Loucy (cell line): Measurements from ENCODE around the gene ST14.

Experiments
- H2AFZ ChIP-seq: fragments of 200-600 bp; sonication (generic); 2 replicates; pipeline ENCODE4 v1.6.0; 2016; ENCODE audit warnings: antibody characterized with exemption, mild to moderate bottlenecking, low read length, moderate library complexity
- H3F3A ChIP-seq: fragments of 200-600 bp; 2 replicates; pipeline ENCODE4 v1.6.0; 2016; ENCODE audit warnings: antibody characterized with exemption, low read depth, mild to moderate bottlenecking
- H3K27me3 ChIP-seq: fragments of 200-600 bp; sonication (generic); 2 replicates; pipeline ENCODE4 v1.6.1; 2014; ENCODE audit warnings: low read length, mild to moderate bottlenecking; ENCODE audit not compliant: insufficient read depth, poor library complexity, severe bottlenecking
- H3K36me3 ChIP-seq: fragments of 200-600 bp; sonication (generic); 2 replicates; pipeline ENCODE4 v1.6.1; 2016; ENCODE audit warnings: low read length; ENCODE audit not compliant: insufficient read depth
- H3K4me1 ChIP-seq: fragments of 200-600 bp; sonication (generic); 2 replicates; pipeline ENCODE4 v1.5.1; 2014; ENCODE audit warnings: low read length, mild to moderate bottlenecking; ENCODE audit not compliant: insufficient read depth, poor library complexity, severe bottlenecking
- H3K4me2 ChIP-seq: fragments of 200-600 bp; sonication (generic); 2 replicates; pipeline ENCODE4 v1.6.0; 2014; ENCODE audit warnings: antibody characterized with exemption, low read length, low read depth, mild to moderate bottlenecking; ENCODE audit not compliant: poor library complexity, severe bottlenecking
- H3K4me3 ChIP-seq: fragments of 200-600 bp; sonication (generic); 2 replicates; pipeline ENCODE4 v1.5.1; 2014; ENCODE audit warnings: low read length, mild to moderate bottlenecking, mixed read lengths; ENCODE audit not compliant: poor library complexity, severe bottlenecking
- H3K79me2 ChIP-seq: fragments of 200-600 bp; sonication (generic); 2 replicates; pipeline ENCODE4 v1.6.1; 2014; ENCODE audit warnings: low read length; ENCODE audit not compliant: insufficient read depth
- H3K9ac ChIP-seq: fragments of 200-600 bp; sonication (generic); 2 replicates; pipeline ENCODE4 v1.6.0; 2014; ENCODE audit warnings: mild to moderate bottlenecking, low read depth, low read length, moderate library complexity; ENCODE audit not compliant: poor library complexity, severe bottlenecking
- H3K9me2 ChIP-seq: fragments of 200-600 bp; sonication (generic); replicated peaks from 2 replicates; pipeline ENCODE4 v1.6.1; 2016; ENCODE audit warnings: low read depth, low read length, mixed read lengths
- H3K9me3 ChIP-seq: fragments of 200-600 bp; sonication (generic); 2 replicates; pipeline ENCODE4 v1.6.1; 2014; ENCODE audit warnings: mild to moderate bottlenecking, antibody characterized with exemption, low read length, low read depth; ENCODE audit not compliant: insufficient read depth
- H4K20me1 ChIP-seq: fragments of 200-600 bp; sonication (generic); 2 replicates; pipeline ENCODE4 v1.6.0; 2014; ENCODE audit warnings: antibody characterized with exemption, low read length, mild to moderate bottlenecking; ENCODE audit not compliant: insufficient read depth, poor library complexity, severe bottlenecking
- EZH2phosphoT487 ChIP-seq: fragments of 200-600 bp; IDR thresholded peaks from 2 replicates; pipeline ENCODE4 v1.6.1; 2018; ENCODE audit warnings: antibody characterized with exemption, mild to moderate bottlenecking, moderate library complexity, borderline replicate concordance
- TF ChIP-seq, protein P1 (sequence below): fragments of 200-600 bp; sonication (generic); conservative IDR thresholded peaks from 2 replicates; pipeline ENCODE4 v1.5.1; 2014; ENCODE audit warnings: mild to moderate bottlenecking, antibody characterized with exemption, low read length

ST14 gene

DNA sequence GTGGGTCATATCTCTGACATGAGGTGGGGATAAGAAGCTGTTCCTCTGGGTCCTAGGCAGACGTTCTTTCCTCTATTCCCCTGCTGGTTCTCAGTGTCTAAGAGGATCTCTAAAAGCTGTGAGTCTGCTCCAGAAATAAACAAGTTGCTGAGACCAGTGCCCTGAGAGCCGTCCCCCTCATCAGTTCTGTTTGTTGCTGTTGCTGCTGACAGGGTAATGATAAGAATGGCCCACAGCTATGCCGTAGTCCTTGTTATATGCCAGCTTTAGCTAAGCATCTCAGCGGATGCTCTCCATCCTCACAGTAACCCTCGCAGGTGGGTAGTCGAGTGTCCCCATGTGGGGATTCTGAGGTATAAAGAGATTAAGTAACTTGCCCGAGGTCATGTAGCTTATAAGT, 23.5 kb upstream of the ST14 start:
- Histone ChIP-seq H3K4me1 (no peaks in the 10 kb centered on the region), H3K4me3 (no peak overlapping the region), H3K9ac (no peak overlapping the region), H4K20me1 (no peaks in the 10 kb centered on the region), H3K27me3 (no peaks in the 10 kb centered on the region), H3K79me2 (no peaks in the 10 kb centered on the region), H3K9me3 (no peaks in the 10 kb centered on the region), H3K9me2 (no peaks in the 10 kb centered on the region), H3K36me3 (peaks cover 87% of the 10 kb centered on the region; the same call in 1 of the 2 replicates), H3K4me2 (no peak overlapping the region), H3F3A (no peaks in the 10 kb centered on the region), H2AFZ (no peak overlapping the region)
- no peak for TF ChIP-seq EZH2phosphoT487
- TF ChIP-seq, protein P1, sequence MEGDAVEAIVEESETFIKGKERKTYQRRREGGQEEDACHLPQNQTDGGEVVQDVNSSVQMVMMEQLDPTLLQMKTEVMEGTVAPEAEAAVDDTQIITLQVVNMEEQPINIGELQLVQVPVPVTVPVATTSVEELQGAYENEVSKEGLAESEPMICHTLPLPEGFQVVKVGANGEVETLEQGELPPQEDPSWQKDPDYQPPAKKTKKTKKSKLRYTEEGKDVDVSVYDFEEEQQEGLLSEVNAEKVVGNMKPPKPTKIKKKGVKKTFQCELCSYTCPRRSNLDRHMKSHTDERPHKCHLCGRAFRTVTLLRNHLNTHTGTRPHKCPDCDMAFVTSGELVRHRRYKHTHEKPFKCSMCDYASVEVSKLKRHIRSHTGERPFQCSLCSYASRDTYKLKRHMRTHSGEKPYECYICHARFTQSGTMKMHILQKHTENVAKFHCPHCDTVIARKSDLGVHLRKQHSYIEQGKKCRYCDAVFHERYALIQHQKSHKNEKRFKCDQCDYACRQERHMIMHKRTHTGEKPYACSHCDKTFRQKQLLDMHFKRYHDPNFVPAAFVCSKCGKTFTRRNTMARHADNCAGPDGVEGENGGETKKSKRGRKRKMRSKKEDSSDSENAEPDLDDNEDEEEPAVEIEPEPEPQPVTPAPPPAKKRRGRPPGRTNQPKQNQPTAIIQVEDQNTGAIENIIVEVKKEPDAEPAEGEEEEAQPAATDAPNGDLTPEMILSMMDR: no peak

DNA sequence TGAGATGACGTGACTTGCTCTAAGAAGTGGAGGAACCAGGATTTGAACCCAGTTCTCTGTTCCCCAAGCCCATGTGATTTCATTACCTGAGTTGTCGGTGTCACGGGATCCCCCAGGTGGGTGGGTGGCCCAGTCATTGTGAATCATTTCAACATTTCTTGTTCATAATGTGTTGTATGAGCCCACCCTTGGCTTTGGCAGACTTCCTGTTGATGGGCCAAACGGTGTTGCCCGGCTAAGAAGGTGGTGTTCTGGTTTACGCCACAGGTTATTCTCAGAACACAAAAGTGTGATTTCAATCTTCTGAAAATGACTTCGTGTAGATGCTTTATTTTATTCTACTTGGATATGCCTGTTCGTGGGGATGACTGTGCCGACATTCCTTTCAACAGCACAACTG, 21.6 kb upstream of the ST14 start:
- Histone ChIP-seq H3K9me2 (no peaks in the 10 kb centered on the region), H3K27me3 (no peaks in the 10 kb centered on the region), H4K20me1 (no peaks in the 10 kb centered on the region), H3K36me3 (peaks cover 88% of the 10 kb centered on the region; the same call in 1 of the 2 replicates), H3K9ac (no peak overlapping the region), H3K9me3 (no peaks in the 10 kb centered on the region), H3K4me2 (no peak overlapping the region), H3K79me2 (no peaks in the 10 kb centered on the region), H3F3A (no peaks in the 10 kb centered on the region), H2AFZ (no peak overlapping the region), H3K4me1 (no peaks in the 10 kb centered on the region), H3K4me3 (no peak overlapping the region)
- no peak for TF ChIP-seq EZH2phosphoT487
- TF ChIP-seq, protein P1: no peak

DNA sequence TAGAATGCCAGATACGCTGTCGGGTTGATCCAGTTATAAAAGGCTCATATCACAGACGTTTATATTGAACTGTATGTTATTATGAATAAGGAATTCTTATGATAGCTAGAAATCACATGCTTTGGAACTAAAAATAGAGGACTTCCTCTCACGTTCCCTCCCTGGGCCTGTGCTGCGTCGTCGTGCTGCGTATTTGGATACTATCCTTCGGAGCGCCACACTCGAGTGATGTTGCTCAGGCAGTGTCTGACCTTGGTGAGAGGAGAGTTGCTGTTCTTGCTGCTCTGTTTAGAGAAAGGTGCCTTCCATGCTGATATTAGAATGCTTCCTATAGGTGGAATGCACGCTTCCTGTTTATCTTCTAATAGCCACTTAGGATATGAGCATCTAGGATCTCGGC, 20.2 kb upstream of the ST14 start:
- no peaks in the 10 kb centered on the region for H3K9me3 ChIP-seq
- no peak overlapping the region for H3K9ac ChIP-seq
- no peaks in the 10 kb centered on the region for H4K20me1 ChIP-seq
- no peak overlapping the region for H2AFZ ChIP-seq
- no peaks in the 10 kb centered on the region for H3K79me2 ChIP-seq
- H3K27me3 ChIP-seq: no peaks in the 10 kb centered on the region
- H3K36me3 ChIP-seq: peaks cover 88% of the 10 kb centered on the region; the same call in 1 of the 2 replicates
- no peak overlapping the region for H3K4me2 ChIP-seq
- TF ChIP-seq, protein P1: no peak
- no peak for TF ChIP-seq EZH2phosphoT487
- no peak overlapping the region for H3K4me3 ChIP-seq
- no peaks in the 10 kb centered on the region for H3K4me1 ChIP-seq
- no peaks in the 10 kb centered on the region for H3F3A ChIP-seq
- H3K9me2 ChIP-seq: no peaks in the 10 kb centered on the region
